ENCODE results near the gene OR8J3. TPM values are rescaled to one million over a fixed set of nuclear protein-coding genes. Genes with fewer than 3 reads are reported as not detected.

Gene OR8J3, protein sequence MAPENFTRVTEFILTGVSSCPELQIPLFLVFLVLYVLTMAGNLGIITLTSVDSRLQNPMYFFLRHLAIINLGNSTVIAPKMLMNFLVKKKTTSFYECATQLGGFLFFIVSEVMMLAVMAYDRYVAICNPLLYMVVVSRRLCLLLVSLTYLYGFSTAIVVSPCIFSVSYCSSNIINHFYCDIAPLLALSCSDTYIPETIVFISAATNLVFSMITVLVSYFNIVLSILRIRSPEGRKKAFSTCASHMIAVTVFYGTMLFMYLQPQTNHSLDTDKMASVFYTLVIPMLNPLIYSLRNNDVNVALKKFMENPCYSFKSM
- total RNA-seq = not detected in 2 replicates

DNA sequence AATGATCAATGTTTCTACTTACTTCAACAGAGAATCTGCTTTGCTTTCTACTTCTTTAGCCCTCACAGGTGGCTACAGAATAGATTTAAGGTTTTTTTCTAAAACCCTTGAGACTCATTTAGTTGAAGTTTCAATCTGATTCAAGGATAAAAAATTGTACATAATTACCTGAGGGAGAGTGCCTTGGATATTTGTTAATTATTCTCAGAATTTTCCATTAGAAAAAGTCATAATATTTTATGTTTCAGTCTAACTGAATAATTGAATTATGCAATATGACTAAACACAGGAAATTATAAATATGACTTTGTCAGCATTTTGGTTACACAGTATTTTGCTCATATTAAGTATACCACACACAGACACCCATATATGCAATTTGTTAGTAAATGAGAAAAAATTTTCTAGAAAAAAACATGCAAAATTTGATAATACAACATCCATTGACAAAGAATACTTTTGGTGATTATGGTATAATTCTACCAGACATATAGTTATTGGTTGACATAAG lies at the start of gene OR8J3:
Gene OR8J3 (minus strand): TSS at position 51 of the 511 bp plus-strand sequence. CDS start 2,483 bp downstream, outside the sequence.

GRCh38 chr11:56176318-56176717 lies 36.3 kb upstream of the OR8J3 start, which contains the start of gene OR5J2:
Gene OR5J2 (plus strand): TSS chr11:56176618. CDS start chr11:56176618, 0 bp downstream.

DNA sequence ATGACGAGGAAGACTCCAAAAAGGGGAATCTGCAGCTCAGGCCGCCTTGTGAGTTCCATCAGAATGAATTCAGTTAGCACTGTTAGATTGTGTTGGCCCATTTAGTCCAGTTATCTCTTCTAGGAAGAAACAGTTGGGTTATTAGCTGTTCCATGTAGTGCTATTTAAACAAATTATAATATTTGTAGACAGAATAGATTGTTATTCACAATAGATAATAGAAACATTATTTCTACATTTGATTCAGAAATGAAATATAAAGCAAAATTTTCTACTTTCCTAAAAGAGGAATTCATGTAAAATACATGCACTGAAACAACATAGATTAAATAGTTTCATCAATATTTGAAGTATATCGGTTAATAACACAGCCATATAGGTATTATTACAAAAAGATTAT lies 20.2 kb upstream of the OR8J3 start, which contains the start of gene OR8K5:
Gene OR8K5 (minus strand): TSS at position 101 of the 400 bp plus-strand sequence. CDS start 0 bp downstream, at position 101.

DNA sequence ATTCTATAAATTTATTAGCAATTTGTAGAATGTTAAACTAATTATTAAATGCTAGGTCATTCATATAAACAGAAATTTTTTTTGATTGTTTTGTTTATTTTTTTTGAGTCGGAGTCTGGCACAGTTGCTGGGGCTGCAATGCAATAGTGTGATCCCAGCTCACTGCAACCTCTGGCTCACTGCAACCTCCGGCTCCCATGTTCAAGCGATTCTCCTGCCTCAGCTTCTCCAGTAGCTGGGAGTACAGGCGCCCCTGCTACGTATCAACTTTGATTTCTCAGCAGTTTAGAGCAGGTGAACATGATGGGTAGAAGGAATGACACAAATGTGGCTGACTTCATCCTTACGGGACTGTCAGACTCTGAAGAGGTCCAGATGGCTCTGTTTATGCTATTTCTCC lies 17.9 kb downstream of the OR8J3 start, which contains the start of gene OR8H3:
Gene OR8H3 (plus strand): TSS at position 301 of the 400 bp plus-strand sequence. CDS start 0 bp downstream, at position 301.

GRCh38 chr11:56103210-56103737 lies 36.7 kb downstream of the OR8J3 start, which contains the start of gene OR8H2:
Gene OR8H2 (plus strand): TSS chr11:56103687. CDS start chr11:56105043, 1,356 bp downstream.

GRCh38 chr11:56093008-56093407 lies 47.0 kb downstream of the OR8J3 start, which contains the start of gene OR8I2:
Gene OR8I2 (plus strand): TSS chr11:56093308. CDS start chr11:56093308, 0 bp downstream.

Other genes starting within 250 kb of the OR8J3 start
- gene OR5W2, start 225.6 kb downstream of the OR8J3 start, total RNA-seq = not detected in 2 replicates
- gene OR5I1, start 203.8 kb downstream of the OR8J3 start, total RNA-seq = not detected in 2 replicates
- gene OR10AG1, start 170.3 kb downstream of the OR8J3 start, total RNA-seq = not detected in 2 replicates
- not detected in 2 replicates for gene OR5F1, start 145.6 kb downstream of the OR8J3 start, total RNA-seq
- gene OR5AS1, start 112.5 kb downstream of the OR8J3 start, total RNA-seq = not detected in 2 replicates
- not detected in 2 replicates for gene OR8I2, start 46.9 kb downstream of the OR8J3 start, total RNA-seq
- not detected in 2 replicates for gene OR8H2, start 36.5 kb downstream of the OR8J3 start, total RNA-seq
- gene OR8H3, start 17.8 kb downstream of the OR8J3 start, total RNA-seq = not detected in 2 replicates
- gene OR8K5, start 20.1 kb upstream of the OR8J3 start, total RNA-seq = not detected in 2 replicates
- not detected in 2 replicates for gene OR5J2, start 36.4 kb upstream of the OR8J3 start, total RNA-seq
- gene OR5T2, start 94.1 kb upstream of the OR8J3 start, total RNA-seq = not detected in 2 replicates
- not detected in 2 replicates for gene OR5T3, start 112.1 kb upstream of the OR8J3 start, total RNA-seq
- not detected in 2 replicates for gene OR5T1, start 134.0 kb upstream of the OR8J3 start, total RNA-seq
- not detected in 2 replicates for gene OR8H1, start 152.1 kb upstream of the OR8J3 start, total RNA-seq
- not detected in 2 replicates for gene OR8K3, start 174.9 kb upstream of the OR8J3 start, total RNA-seq
- gene OR8K1, start 205.8 kb upstream of the OR8J3 start, total RNA-seq = not detected in 2 replicates
- not detected in 2 replicates for gene OR8J1, start 214.1 kb upstream of the OR8J3 start, total RNA-seq
- gene OR8U1, start 235.4 kb upstream of the OR8J3 start, total RNA-seq = not detected in 2 replicates